GM12872 (cell line): ENCODE data around the gene CTNNA3.

Source experiments
- CTCF ChIP-seq: IDR thresholded peaks from 3 replicates; pipeline ENCODE4 v1.5.1; 2011; ENCODE audit warnings: low read depth, mild to moderate bottlenecking, low read length, moderate library complexity; ENCODE audit not compliant: insufficient read depth

The CTNNA3 gene

GRCh38 chr10:67011981-67012380, 684.0 kb downstream of the CTNNA3 start:
- no peak for TF ChIP-seq CTCF

- TF ChIP-seq CTCF: no peak
Measured at GRCh38 chr10:67011480-67011879, 684.5 kb downstream of the CTNNA3 start.

- TF ChIP-seq CTCF: no peak
Measured at GRCh38 chr10:67005981-67006380, 690.0 kb downstream of the CTNNA3 start.

GRCh38 chr10:67004690-67005089, 691.3 kb downstream of the CTNNA3 start:
- TF ChIP-seq CTCF: no peak

GRCh38 chr10:66999762-67000545, 696.0 kb downstream of the CTNNA3 start:
- TF ChIP-seq CTCF: no peak

GRCh38 chr10:66996996-66997395, 699.0 kb downstream of the CTNNA3 start:
- TF ChIP-seq CTCF: no peak

- no peak for TF ChIP-seq CTCF
Measured at GRCh38 chr10:66990143-66990830, 705.7 kb downstream of the CTNNA3 start.
